HepG2 (cell line): Measurements from ENCODE around the gene CAMTA1. TPM values are rescaled to one million over a fixed set of nuclear protein-coding genes. Genes with fewer than 3 reads are reported as not detected.

ENCODE experiments used
- ATAC-seq: fragments of 200-7000 bp; cut with Tn5 transposase; 3 replicates; pipeline ENCODE4 v1.9.1; 2020; ENCODE audit warnings: mild to moderate bottlenecking, moderate library complexity
- BruUV-seq: library from RNA; stranded (reverse); fragments of 400-500 nt; replicated peaks from 2 replicates; lab custom pipeline; 2021; lab: Mats Ljungman, UMichigan
- CTCF ChIA-PET: fragments of 300-600 bp; formaldehyde crosslinking; extraction: SDS; loops from one replicate; lab custom pipeline; 2021; ENCODE audit warnings: low total read pairs, inconsistent platforms, low intra/inter-chr PET ratio; lab: Yijun Ruan, JAX
- POLR2A ChIA-PET: fragments of 350-600 bp; sonication (Branson Sonifier 250); formaldehyde crosslinking; loops from one replicate; lab custom pipeline; 2020; ENCODE audit warnings: antibody characterized with exemption, inconsistent platforms; lab: Yijun Ruan, JAX
- DNase-seq: peaks from one replicate; pipeline ENCODE4 v3.0.0-alpha.2; 2015; ENCODE audit warnings: low spot score
- FAIRE-seq: peaks from 3 replicates; lab custom pipeline; 2011; peaks lifted over from hg19 to GRCh38; lab: Jason Lieb, UNC
- H2AFZ ChIP-seq: one replicate; pipeline ENCODE4 v1.6.1; 2011; ENCODE audit warnings: low read length, inconsistent platforms
- H3K27ac ChIP-seq: fragments of 300-600 bp; 3 replicates; pipeline ENCODE4 v1.8.0; 2011; ENCODE audit warnings: mixed run types, mild to moderate bottlenecking, mixed read lengths, low read length, inconsistent platforms; ENCODE audit not compliant: insufficient read depth; ENCODE audit errors: extremely low read length
- H3K27me3 ChIP-seq, 2 experiments: fragments of 200-600 bp in 1 of 2; 2 replicates in 1 of 2; 3 replicates in 1 of 2; pipeline versions ENCODE4 v1.6.0 to v1.8.0; 2011; ENCODE audit warnings: low read length in 2 of 2, mild to moderate bottlenecking in 2 of 2, moderate library complexity in 2 of 2, inconsistent platforms in 1 of 2; ENCODE audit not compliant: insufficient read depth in 2 of 2, control insufficient read depth in 1 of 2
- H3K36me3 ChIP-seq, 2 experiments: fragments of 200-600 bp in 1 of 2; replicated peaks in 1 of 2; 2 replicates in 1 of 2; 3 replicates in 1 of 2; pipeline versions ENCODE4 v1.5.1 to v1.8.0; 2011; ENCODE audit warnings: low read length in 2 of 2, inconsistent platforms in 1 of 2; ENCODE audit not compliant: insufficient read depth in 2 of 2, control insufficient read depth in 1 of 2
- H3K4me1 ChIP-seq: 2 replicates; pipeline ENCODE4 v1.5.1; 2012; ENCODE audit warnings: low read length, inconsistent platforms; ENCODE audit not compliant: insufficient read depth
- H3K4me2 ChIP-seq: 2 replicates; pipeline ENCODE4 v1.6.0; 2011; ENCODE audit warnings: low read depth, low read length, inconsistent platforms
- H3K4me3 ChIP-seq, 3 experiments: fragments of 200-600 bp in 1 of 3; sonication (generic), shearing (Covaris generic) in 1 of 3; replicated peaks in 1 of 3; 2 replicates each; pipeline ENCODE4 v1.5.1; 2011 to 2016; ENCODE audit warnings: low read length in 3 of 3, inconsistent platforms in 2 of 3, low read depth in 2 of 3, mild to moderate bottlenecking in 2 of 3, control low read depth in 1 of 3, mixed read lengths in 1 of 3; ENCODE audit not compliant: insufficient read depth in 1 of 3
- H3K79me2 ChIP-seq: one replicate; pipeline ENCODE4 v1.6.1; 2011; ENCODE audit warnings: low read length, inconsistent platforms; ENCODE audit not compliant: insufficient read depth
- H3K9ac ChIP-seq: 2 replicates; pipeline ENCODE4 v1.6.0; 2011; ENCODE audit warnings: mild to moderate bottlenecking, low read depth, low read length, inconsistent platforms; ENCODE audit not compliant: insufficient read depth
- H3K9me3 ChIP-seq: 2 replicates; pipeline ENCODE4 v1.5.1; 2012; ENCODE audit warnings: mild to moderate bottlenecking, low read length
- H4K20me1 ChIP-seq: 2 replicates; pipeline ENCODE4 v1.6.0; 2011; ENCODE audit warnings: inconsistent platforms, mild to moderate bottlenecking, low read length, moderate library complexity; ENCODE audit not compliant: insufficient read depth
- DPF2 ChIP-seq: sonication (generic); formaldehyde crosslinking; IDR thresholded peaks from 2 replicates; pipeline ENCODE4 v1.4.0; 2020; ENCODE audit warnings: mild to moderate bottlenecking, low read depth, missing genetic modification reagents, borderline replicate concordance
- ETV6 ChIP-seq: sonication (generic); formaldehyde crosslinking; conservative IDR thresholded peaks from 2 replicates; pipeline ENCODE4 v1.4.0; 2020; ENCODE audit warnings: missing genetic modification reagents
- FOXJ3 ChIP-seq: sonication (generic); formaldehyde crosslinking; IDR thresholded peaks from 2 replicates; pipeline ENCODE4 v1.4.0; 2020; ENCODE audit warnings: missing genetic modification reagents, mild to moderate bottlenecking, borderline replicate concordance
- GATAD2A ChIP-seq: IDR thresholded peaks from 2 replicates; pipeline ENCODE4 v1.6.1; 2016
- PHB2 ChIP-seq: fragments of 450-650 bp; IDR thresholded peaks from 2 replicates; pipeline ENCODE4 v1.6.1; 2018; ENCODE audit not compliant: partially characterized antibody
- ZNF530 ChIP-seq: sonication (generic); formaldehyde crosslinking; IDR thresholded peaks from 2 replicates; pipeline ENCODE4 v1.5.0; 2020; ENCODE audit warnings: low read depth, mild to moderate bottlenecking, missing genetic modification reagents
- WGBS: methylation state at CpG from one replicate; pipeline ENCODE4 v1.1.6; 2017; ENCODE audit warnings: low lambda C conversion rate; 5-methylcytosine and 5-hydroxymethylcytosine counted together
- in situ Hi-C: cut with HindIII; loops from 2 replicates; pipeline ENCODE4 v1.10.0; 2017; ENCODE audit warnings: low pct_unique_long_range_greater_than_20kb; ENCODE audit not compliant: extremely low pct_ligation_motif_present
- intact Hi-C: fragments of 100-400 bp; cut with micrococcal nuclease; formaldehyde crosslinking; loops from one replicate; pipeline ENCODE4 v1.10.0; 2022; ENCODE audit not compliant: unreplicated experiment
- polyA plus RNA-seq, 8 experiments: library from polyadenylated mRNA; depleted of rRNA in 3 of 8; stranded (reverse) in 7 of 8; unstranded in 1 of 8; fragments of >200 nt; fragmentation: Illumina TruSeq in 4 of 8; extraction: Trizol in 4 of 8; gene quantifications; 2 replicates each; pipeline versions ENCODE4 v1.2.1 to v1.2.3, GENCODE V29; 2011 to 2016; ENCODE audit warnings: low read depth in 4 of 8, missing spikeins in 1 of 8, mixed read lengths in 1 of 8; ENCODE audit not compliant: insufficient read depth in 1 of 8
- total RNA-seq, 5 experiments: library from RNA; depleted of rRNA; stranded (reverse); fragments of >200 nt; fragmentation: Illumina TruSeq; extraction: Trizol; gene quantifications; 2 replicates each; pipeline ENCODE4 v1.2.3, GENCODE V29; 2016; ENCODE audit warnings: low read depth in 1 of 5
- TF ChIP-seq, protein P1 (sequence below): sonication (generic); formaldehyde crosslinking; IDR thresholded peaks from 2 replicates; pipeline ENCODE4 v1.5.0; 2020; ENCODE audit warnings: missing genetic modification reagents

The CAMTA1 gene
- total and polyA plus RNA-seq, 2 of the 13 experiments (the other 11 are each of a cell fraction or from before 2014, with no cell fraction given), result 25.0 to 36.4 TPM

DNA sequence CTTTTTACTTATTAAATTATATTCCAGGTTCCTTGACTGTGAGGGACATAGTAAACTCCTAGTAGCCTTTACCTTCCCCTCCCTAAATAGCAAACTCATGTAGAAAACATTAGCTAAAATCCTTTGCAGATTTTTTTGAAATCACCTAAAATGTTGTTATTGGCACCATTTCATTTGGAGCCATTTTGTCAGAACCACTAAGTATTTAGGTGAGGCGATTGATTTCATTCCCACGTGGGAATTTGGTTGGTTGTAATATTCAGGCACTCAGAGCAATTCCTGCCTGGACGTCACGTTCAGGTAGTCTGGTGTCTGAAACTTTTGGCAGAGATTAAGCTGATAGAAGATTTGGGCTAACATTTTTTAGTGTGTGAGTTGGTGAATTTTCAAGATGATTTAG lies 84.3 kb downstream of the CAMTA1 start (continued):
- TF ChIP-seq, protein P1, sequence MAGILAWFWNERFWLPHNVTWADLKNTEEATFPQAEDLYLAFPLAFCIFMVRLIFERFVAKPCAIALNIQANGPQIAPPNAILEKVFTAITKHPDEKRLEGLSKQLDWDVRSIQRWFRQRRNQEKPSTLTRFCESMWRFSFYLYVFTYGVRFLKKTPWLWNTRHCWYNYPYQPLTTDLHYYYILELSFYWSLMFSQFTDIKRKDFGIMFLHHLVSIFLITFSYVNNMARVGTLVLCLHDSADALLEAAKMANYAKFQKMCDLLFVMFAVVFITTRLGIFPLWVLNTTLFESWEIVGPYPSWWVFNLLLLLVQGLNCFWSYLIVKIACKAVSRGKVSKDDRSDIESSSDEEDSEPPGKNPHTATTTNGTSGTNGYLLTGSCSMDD (CRISPR knock-in tag), result no peak
- TF ChIP-seq ETV6 (CRISPR knock-in tag), result no peak
- TF ChIP-seq ZNF530 (CRISPR knock-in tag), result no peak

DNA sequence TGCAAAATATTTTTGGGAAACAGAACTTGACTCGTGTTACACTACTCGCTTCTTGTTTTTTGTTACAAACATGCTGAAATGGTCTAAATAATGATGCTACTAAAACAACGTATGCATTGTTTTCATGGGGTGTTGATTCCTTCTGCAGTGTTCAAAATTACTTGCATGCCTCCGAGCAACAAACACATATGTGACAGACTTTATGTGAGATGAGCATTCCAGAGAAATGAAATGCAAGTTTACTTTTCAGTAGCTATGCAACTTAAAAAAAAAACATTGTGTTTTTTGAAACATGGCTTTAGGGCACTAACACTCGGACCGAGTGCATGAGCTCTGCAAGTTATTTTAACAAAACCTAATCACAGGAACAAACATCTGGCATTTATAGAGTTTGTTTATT lies 84.8 kb downstream of the CAMTA1 start:
- Histone ChIP-seq H3K4me2 (no peak overlapping the region), H3K4me3 (no peak overlapping the region), H3K79me2 (no peaks in the 10 kb centered on the region), H2AFZ (no peak overlapping the region), H4K20me1 (no peaks in the 10 kb centered on the region), H3K27ac (no peak overlapping the region), H3K9me3 (no peaks in the 10 kb centered on the region), H3K4me1 (no peaks in the 10 kb centered on the region), H3K36me3 (peaks cover 6 to 16% of the 10 kb centered on the region in 2 experiments; a peak in 2 of 5 replicates), H3K27me3 (no peaks in the 10 kb centered on the region), H3K9ac (no peak overlapping the region)
- 96% methylated on average over 6 of the region's 6 CpGs for WGBS
- POLR2A ChIA-PET, result no interaction called here
- CTCF ChIA-PET, result no interaction called here
- FAIRE-seq (no peak), ATAC-seq (no peak), DNase-seq (no peak)
- BruUV-seq, result no TSS peak
- no peak for TF ChIP-seq GATAD2A
- intact Hi-C loops, result no loop called here
- in situ Hi-C loops, result no loop called here

DNA sequence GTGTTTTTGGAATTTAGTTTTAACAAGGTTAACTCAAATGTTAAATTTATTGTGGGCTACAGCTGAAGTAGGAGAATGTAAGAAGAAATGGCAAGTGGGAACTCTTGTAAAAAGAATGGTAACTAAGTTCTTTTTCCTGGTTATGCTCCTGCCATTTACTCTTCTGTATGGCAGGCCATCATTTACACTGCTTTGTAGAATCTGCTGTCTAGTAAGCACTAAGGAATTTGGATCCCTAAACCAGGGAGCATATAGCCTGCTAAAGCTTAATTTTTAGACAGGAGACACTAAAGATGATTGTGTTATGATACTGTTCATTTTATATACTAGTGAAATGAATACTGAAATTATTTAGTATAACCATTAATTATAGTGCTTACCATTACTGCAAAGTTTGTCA lies 85.3 kb downstream of the CAMTA1 start:
- TF ChIP-seq FOXJ3 (CRISPR knock-in tag) (no peak), PHB2 (no peak), DPF2 (no peak)
- intact Hi-C loops (no loop called here), in situ Hi-C loops (no loop called here)
- DNase-seq (no peak), ATAC-seq (no peak), FAIRE-seq (no peak)
- no TSS peak for BruUV-seq
- Histone ChIP-seq H3K27ac (no peak overlapping the region), H3K79me2 (no peaks in the 10 kb centered on the region), H3K27me3 (no peaks in the 10 kb centered on the region), H3K4me2 (no peak overlapping the region), H3K4me3 (no peak overlapping the region), H3K9ac (no peak overlapping the region), H3K4me1 (no peaks in the 10 kb centered on the region), H3K36me3 (peaks cover 6 to 16% of the 10 kb centered on the region in 2 experiments; a peak in 2 of 5 replicates), H3K9me3 (no peaks in the 10 kb centered on the region), H4K20me1 (no peaks in the 10 kb centered on the region), H2AFZ (no peak overlapping the region)
- CTCF ChIA-PET, result no interaction called here
- POLR2A ChIA-PET, result no interaction called here
